GM21825 (cell line): ENCODE results near the gene TSPAN11.
"Not testable (repeated sequence)": the region's sequence is repeated elsewhere in the genome, so short reads cannot be mapped to it uniquely, and the experiment has no call there.

ENCODE experiments used
- ATAC-seq: cut with Tn5 transposase; IDR thresholded peaks from one replicate; pipeline ENCODE4 v1.9.1; 2021; ENCODE audit warnings: mild to moderate bottlenecking, moderate library complexity; ENCODE audit not compliant: unreplicated experiment

Gene TSPAN11

GRCh38 chr12:31017535-31017934, 91.0 kb downstream of the TSPAN11 start:
- no peak for ATAC-seq

DNA sequence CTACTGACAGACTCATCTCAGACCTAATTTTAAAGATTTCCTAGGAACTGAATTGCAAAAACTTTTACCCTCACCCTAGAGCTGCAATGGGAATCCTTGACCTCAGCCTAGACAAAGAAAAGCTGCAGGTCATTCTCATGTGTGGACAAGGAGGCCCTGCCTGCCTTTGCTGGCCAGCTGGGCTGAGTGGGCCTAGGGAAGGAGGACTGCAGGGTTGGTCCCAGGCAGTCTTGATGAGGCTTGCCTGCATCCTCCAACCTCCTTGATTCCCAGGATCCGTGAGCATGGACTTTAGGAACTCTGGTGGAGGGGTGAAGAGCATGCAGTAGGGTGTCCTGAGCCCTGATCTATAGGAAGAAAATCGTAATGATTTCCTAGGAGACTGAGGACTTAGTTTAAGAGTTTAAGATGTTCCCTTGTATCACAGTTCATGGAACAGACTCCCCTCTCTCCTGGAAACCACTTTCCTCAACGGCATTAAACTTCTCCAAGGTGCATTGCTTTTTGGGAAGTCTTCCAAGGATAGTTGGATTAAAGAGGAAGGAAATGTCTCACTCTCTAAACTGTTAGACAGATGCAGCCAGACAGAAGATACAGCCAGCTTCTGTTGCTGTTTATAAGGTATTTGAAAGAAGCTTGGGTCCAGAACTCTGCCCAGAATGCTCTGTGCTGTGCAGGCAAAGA, 91.7 kb downstream of the TSPAN11 start:
- ATAC-seq = no peak

DNA sequence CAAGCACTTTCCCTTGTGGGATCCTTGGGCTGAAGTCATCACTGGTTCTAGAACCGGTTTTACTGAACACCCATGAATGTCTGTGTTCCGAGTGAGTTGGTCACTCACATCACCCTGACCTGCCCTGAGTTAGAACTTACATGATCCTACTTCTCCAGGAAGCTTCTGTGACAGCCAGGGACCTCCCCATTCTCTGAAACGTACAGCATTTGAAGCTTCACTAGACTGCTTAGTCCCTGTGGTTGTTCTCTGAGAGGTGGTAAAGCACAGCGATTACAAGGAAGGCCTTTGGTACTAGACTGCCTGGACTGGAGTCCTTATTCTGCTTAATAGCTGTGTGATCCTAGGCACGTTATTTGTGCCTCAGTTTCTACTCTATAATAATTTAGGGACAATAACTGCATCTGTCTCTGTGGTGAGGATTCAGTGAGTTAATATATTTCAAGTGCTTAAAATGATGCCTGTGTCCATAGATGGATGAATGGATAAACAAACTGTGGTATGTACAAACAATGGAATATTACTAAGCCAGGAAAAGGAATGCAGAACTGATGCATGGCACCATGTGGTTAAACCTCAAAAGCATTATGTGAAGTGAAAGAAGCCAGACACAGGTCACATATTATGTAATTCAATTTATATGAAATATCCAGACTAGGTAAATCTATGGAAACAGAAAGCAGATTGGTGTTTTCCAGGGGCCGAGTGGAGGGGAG, 92.4 kb downstream of the TSPAN11 start:
- no peak for ATAC-seq

DNA sequence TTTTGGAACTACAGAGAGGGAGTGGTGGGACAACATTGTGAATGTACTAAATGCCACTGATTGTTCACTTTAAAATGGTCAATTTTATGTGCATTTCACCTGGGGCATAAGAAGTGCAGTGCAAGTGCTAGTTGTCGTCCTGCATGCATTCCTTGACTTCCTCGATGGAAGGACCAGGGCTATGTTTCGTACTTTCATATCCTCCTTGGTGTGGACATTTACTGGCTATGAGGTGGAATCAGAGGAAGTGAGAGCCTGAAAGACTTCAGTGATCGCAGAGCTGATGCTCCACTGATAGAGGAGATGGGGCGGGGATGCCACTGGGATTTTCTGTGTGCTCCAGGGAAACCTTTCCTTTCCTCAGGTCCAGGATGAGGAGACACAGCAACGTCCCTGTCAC, 93.0 kb downstream of the TSPAN11 start:
- ATAC-seq = no peak

DNA sequence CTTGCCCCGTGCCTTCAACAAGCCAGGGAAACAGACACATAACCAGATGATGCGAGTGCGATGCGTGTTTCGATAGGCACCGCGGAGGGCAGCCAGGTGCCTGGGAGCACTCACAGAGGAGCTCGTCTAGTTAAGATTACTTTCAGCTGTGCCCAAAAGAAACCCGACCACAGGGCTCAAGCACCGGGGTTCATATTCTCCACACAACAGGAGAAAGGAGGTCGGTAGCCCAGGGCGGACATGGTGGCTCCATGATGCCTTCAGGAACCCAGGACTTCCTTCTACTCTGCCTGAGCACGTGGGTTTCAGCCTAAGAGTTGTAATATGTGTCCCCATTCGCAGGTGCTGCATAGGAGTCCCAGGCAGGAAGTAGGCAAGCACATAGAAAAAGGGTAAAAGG, 93.4 kb downstream of the TSPAN11 start:
- ATAC-seq = no peak

GRCh38 chr12:31020385-31021166, 94.0 kb downstream of the TSPAN11 start:
- ATAC-seq = no peak

DNA sequence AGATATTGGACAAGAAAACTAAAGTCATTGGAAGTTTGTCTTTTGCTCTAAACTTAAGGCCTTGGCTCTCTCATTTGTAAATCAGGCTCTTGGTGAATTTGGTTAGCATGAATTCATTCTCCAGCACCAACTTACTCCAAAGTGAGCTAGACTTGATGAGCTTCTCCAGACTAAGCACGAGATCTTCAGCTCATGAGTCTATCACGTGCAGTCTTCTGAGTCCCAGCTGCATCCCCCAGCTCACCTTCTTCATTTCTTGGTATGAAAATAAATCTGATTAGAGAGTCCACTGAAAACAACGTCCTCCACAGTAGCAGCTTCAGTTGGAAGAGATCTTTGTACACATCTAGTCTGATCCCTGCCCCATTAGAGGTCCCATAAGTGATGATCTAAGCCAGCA, 94.6 kb downstream of the TSPAN11 start:
- no peak for ATAC-seq

GRCh38 chr12:31021809-31022494, 95.4 kb downstream of the TSPAN11 start:
- ATAC-seq = no peak

DNA sequence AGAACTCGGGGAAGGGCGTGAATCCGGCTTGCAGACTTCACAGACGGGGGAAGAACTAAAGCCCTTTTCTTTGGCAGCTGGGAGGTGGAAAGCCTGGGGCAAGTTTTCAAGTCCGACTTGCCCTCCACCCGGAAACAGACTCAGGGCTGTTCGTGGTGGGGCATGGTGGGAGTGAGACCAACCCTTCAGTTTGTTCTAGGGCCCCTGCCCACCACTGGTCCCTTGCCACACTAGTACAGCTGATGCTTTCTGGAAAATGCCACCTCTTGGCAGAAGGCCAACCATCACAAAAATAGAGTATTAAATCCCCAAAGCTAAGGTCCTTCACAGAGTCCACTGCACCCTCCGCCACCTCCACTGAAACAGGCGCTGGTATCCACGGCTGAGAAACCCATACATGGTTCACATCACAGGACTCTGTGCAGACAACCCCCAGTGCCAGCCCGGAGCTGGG, 96.8 kb downstream of the TSPAN11 start:
- no peak for ATAC-seq

- ATAC-seq = no peak
Measured at GRCh38 chr12:31026202-31026601, 99.7 kb downstream of the TSPAN11 start.

- ATAC-seq = not testable (repeated sequence)
Measured at GRCh38 chr12:31027006-31027405, 100.5 kb downstream of the TSPAN11 start.

GRCh38 chr12:31029468-31029867, 102.9 kb downstream of the TSPAN11 start:
- no peak for ATAC-seq

GRCh38 chr12:31029916-31030562, 103.5 kb downstream of the TSPAN11 start:
- no peak for ATAC-seq

- no peak for ATAC-seq
Measured at GRCh38 chr12:31031951-31032335, 105.4 kb downstream of the TSPAN11 start.

DNA sequence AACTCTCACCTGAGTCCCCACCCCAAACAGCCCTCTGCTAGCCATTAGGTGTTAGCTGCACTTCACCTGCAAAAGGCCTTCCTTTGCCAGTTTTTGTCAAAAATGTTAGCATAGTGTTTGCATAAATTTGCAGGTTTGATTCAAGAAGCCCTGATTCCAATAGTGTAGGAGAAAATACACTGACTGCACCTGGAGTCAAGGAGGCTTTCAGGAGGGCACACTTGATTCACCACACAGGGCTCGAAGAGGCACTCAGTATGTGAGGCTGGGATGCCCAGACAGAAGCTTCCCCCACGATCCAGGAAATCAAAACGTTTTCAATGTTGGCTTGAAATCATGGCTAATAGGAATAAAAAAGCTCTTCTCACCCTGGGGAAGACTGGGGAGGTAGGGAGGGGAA, 106.6 kb downstream of the TSPAN11 start:
- ATAC-seq = no peak

DNA sequence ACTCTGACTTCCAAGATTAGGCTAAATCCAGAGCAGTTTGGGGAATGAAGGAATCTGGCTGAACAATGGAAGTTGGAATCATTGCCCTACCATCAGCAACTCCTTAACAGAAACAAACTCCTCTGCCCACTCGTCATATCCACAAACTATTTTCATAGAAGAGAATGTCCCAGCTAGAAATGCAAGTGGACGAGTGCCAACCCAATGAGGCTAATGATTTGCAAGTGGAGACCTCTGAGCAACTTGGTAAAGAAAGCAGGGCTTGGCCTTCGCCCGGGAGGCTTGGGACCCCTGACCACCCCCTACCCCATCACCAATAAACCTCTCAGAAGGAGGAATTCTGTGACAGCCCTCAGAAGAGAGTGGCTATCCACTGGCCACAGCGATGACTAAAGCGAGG, 107.1 kb downstream of the TSPAN11 start:
- no peak for ATAC-seq

DNA sequence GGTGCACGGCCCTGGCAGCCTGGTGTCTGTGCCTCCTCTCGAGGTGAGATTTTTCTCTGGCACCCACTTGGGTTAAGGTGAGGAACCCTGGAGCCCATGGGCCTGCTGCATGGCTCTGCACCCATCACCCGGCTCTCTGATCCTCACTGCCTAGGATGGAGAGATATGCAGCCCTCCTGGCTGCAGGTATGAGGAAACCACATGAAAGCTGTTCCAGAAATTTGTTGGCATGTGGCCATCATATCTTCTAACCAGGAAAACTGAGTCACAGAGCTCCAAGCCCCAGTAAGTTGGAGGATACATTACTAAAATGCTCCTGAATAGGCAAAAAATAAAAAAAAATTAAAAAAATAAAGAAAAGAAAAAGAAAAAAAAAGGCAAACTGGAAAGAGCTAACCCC, 107.8 kb downstream of the TSPAN11 start:
- no peak for ATAC-seq

GRCh38 chr12:31035226-31035625, 108.7 kb downstream of the TSPAN11 start:
- no peak for ATAC-seq

DNA sequence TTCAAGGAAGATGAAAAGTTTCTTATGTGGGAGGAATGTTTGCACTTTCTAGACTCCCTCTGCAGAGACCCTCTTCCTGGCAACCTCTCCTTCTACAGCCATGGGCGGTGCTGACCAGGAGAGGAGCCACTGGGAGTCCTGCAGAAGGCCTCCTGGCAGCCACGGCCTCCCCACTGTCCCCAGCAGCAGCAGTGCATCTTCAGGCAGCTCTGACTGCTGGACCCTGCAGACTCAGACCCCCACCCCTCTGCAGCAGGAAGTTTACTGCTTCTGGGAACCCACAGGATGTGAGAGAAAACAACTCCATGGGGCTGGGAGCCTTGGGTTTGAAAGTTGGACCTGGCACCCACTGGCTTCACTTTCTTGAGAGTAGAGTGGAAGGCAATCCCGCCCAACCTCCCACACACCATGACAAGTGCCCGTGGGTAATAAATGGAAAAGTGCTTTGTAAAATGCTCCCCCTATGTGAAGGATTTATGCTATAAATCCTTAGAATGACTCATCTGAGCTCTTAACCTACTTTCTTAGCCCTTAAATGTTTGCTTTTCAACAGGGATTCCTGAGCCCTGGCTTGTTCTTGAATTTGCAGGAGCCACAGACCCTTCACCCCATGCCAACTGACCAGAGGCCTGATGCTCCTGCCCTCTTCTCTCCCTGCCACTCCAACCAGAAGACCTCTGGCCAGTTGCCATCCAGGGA, 109.6 kb downstream of the TSPAN11 start:
- no peak for ATAC-seq

- ATAC-seq = no peak
Measured at GRCh38 chr12:31037028-31037427, 110.5 kb downstream of the TSPAN11 start.
